Cardiac muscle cell (in vitro differentiated cells and primary cell): ENCODE results near the gene PPM1H. TPM values are rescaled to one million over a fixed set of nuclear protein-coding genes. Genes with fewer than 3 reads are reported as not detected.
A peak's percentile ranks its signal among the peaks of the same experiment; 100 is the strongest.

Experiments used
- DNase-seq, 2 donors: peaks; one replicate each; pipeline versions ENCODE4 v3.0.0 to v3.0.0-alpha.2; 2010 to 2017; ENCODE audit warnings: low read depth in 1 of 2, low spot score in 1 of 2
- H3K27ac ChIP-seq: fragments of 200-600 bp; sonication (generic); 2 replicates; pipeline ENCODE4 v1.5.1; 2016
- H3K27me3 ChIP-seq: fragments of 200-600 bp; sonication (generic); 2 replicates; pipeline ENCODE4 v1.6.0; 2016; ENCODE audit warnings: control low read depth
- H3K36me3 ChIP-seq: fragments of 200-600 bp; sonication (generic); 2 replicates; pipeline ENCODE4 v1.5.1; 2016; ENCODE audit warnings: control low read depth
- H3K4me1 ChIP-seq: fragments of 200-600 bp; sonication (generic); 2 replicates; pipeline ENCODE4 v1.8.1; 2017; ENCODE audit warnings: low read depth, mild to moderate bottlenecking, mixed run types
- H3K4me3 ChIP-seq: fragments of 200-600 bp; sonication (generic); 2 replicates; pipeline ENCODE4 v1.5.1; 2016; ENCODE audit warnings: mild to moderate bottlenecking
- H3K9me3 ChIP-seq: fragments of 200-600 bp; sonication (generic); 2 replicates; pipeline ENCODE4 v1.5.1; 2017; ENCODE audit warnings: low read depth, mild to moderate bottlenecking, control low read depth
- CTCF ChIP-seq: IDR thresholded peaks from 2 replicates; pipeline ENCODE4 v1.5.1; 2012; ENCODE audit warnings: low read depth, mild to moderate bottlenecking, low read length
- polyA plus RNA-seq: library from polyadenylated mRNA; unstranded; fragments of >200 nt; fragmentation: Nextera tagmentation; extraction: Ambion mirVana; gene quantifications from 2 replicates; pipeline ENCODE4 v1.2.1, GENCODE V29; 2016
- total RNA-seq: library from RNA; depleted of rRNA; stranded (reverse); fragments of >200 nt; gene quantifications from 2 replicates; pipeline ENCODE4 v1.2.3, GENCODE V29; 2016

Gene PPM1H
- total and polyA plus RNA-seq, 2 experiments from 2014 or later = 2.9 to 3.3 TPM

GRCh38 chr12:62683776-62684569, 251.0 kb downstream of the PPM1H start:
- no peak overlapping the region for H3K27ac ChIP-seq
- no peak for TF ChIP-seq CTCF
- H3K9me3 ChIP-seq = no peaks in the 10 kb centered on the region
- no peaks in the 10 kb centered on the region for H3K4me1 ChIP-seq
- H3K27me3 ChIP-seq = no peaks in the 10 kb centered on the region
- H3K36me3 ChIP-seq = no peaks in the 10 kb centered on the region
- peak in 1 of 2 donors; percentile 88 for DNase-seq
- no peak overlapping the region for H3K4me3 ChIP-seq

- no peaks in the 10 kb centered on the region for H3K9me3 ChIP-seq
- no peaks in the 10 kb centered on the region for H3K27me3 ChIP-seq
- no peak overlapping the region for H3K27ac ChIP-seq
- no peak for DNase-seq
- H3K4me3 ChIP-seq = no peak overlapping the region
- H3K4me1 ChIP-seq = no peaks in the 10 kb centered on the region
- H3K36me3 ChIP-seq = no peaks in the 10 kb centered on the region
- TF ChIP-seq CTCF = no peak
These were observed 253.6 kb downstream of the PPM1H start for GRCh38 chr12:62681306-62681705.

- H3K36me3 ChIP-seq = no peaks in the 10 kb centered on the region
- H3K4me3 ChIP-seq = no peak overlapping the region
- H3K27me3 ChIP-seq = no peaks in the 10 kb centered on the region
- no peaks in the 10 kb centered on the region for H3K4me1 ChIP-seq
- no peak for TF ChIP-seq CTCF
- peak in 1 of 2 donors; percentile 20 for DNase-seq
- no peak overlapping the region for H3K27ac ChIP-seq
- H3K9me3 ChIP-seq = no peaks in the 10 kb centered on the region
These were observed 255.3 kb downstream of the PPM1H start for GRCh38 chr12:62679608-62680007.

- no peaks in the 10 kb centered on the region for H3K27me3 ChIP-seq
- DNase-seq = no peak
These were observed 257.6 kb downstream of the PPM1H start for GRCh38 chr12:62677355-62677754.

GRCh38 chr12:62676521-62677307, 258.2 kb downstream of the PPM1H start:
- Histone ChIP-seq H3K4me1 (peaks cover 10% of the 10 kb centered on the region), H3K36me3 (no peaks in the 10 kb centered on the region), H3K9me3 (no peaks in the 10 kb centered on the region), H3K4me3 (no peak overlapping the region), H3K27me3 (peaks cover 1% of the 10 kb centered on the region), H3K27ac (no peak overlapping the region)
- DNase-seq = no peak
- TF ChIP-seq CTCF = no peak

More at GRCh38 chr12:62677355-62677754, 257.6 kb downstream of the PPM1H start:
- H3K36me3 ChIP-seq = no peaks in the 10 kb centered on the region
- TF ChIP-seq CTCF = no peak
- H3K4me3 ChIP-seq = no peak overlapping the region
- H3K4me1 ChIP-seq = peaks cover 10% of the 10 kb centered on the region
- H3K9me3 ChIP-seq = no peaks in the 10 kb centered on the region
- H3K27ac ChIP-seq = no peak overlapping the region
